GM23338 (cell line): Measurements from ENCODE around the gene EYA4. TPM values are rescaled to one million over a fixed set of nuclear protein-coding genes. Genes with fewer than 3 reads are reported as not detected.

ENCODE experiments used
- ATAC-seq: fragments of 200-7000 bp; cut with Tn5 transposase; 3 replicates; pipeline ENCODE4 v1.9.1; 2020
- DNase-seq: peaks from one replicate; pipeline ENCODE4 v3.0.0-alpha.2; 2015; ENCODE audit warnings: low spot score
- H2AFZ ChIP-seq: fragments of 200-600 bp; sonication (generic); 2 replicates; pipeline ENCODE4 v1.8.0; 2016; ENCODE audit warnings: antibody characterized with exemption, mild to moderate bottlenecking, moderate library complexity
- H3F3A ChIP-seq: fragments of 200-600 bp; sonication (generic); replicated peaks from 2 replicates; pipeline ENCODE4 v1.8.0; 2017; ENCODE audit warnings: antibody characterized with exemption, mixed run types, low read depth
- H3K27ac ChIP-seq: fragments of 200-600 bp; sonication (generic); 2 replicates; pipeline ENCODE4 v1.6.1; 2016; ENCODE audit warnings: low read depth
- H3K27me3 ChIP-seq: fragments of 200-600 bp; sonication (generic); 2 replicates; pipeline ENCODE4 v1.8.0; 2016; ENCODE audit warnings: mild to moderate bottlenecking, mixed run types, moderate library complexity; ENCODE audit not compliant: insufficient read depth
- H3K36me3 ChIP-seq: fragments of 200-600 bp; sonication (generic); 2 replicates; pipeline ENCODE4 v1.8.0; 2016; ENCODE audit warnings: mild to moderate bottlenecking; ENCODE audit not compliant: insufficient read depth
- H3K4me1 ChIP-seq: fragments of 200-600 bp; sonication (generic); 2 replicates; pipeline ENCODE4 v1.8.0; 2016; ENCODE audit warnings: mild to moderate bottlenecking, moderate library complexity; ENCODE audit not compliant: insufficient read depth
- H3K4me2 ChIP-seq: fragments of 200-600 bp; sonication (generic); 2 replicates; pipeline ENCODE4 v1.7.1; 2017; ENCODE audit warnings: mixed run types
- H3K4me3 ChIP-seq: fragments of 200-600 bp; sonication (generic); 2 replicates; pipeline ENCODE4 v1.6.1; 2016; ENCODE audit warnings: mixed run types
- H3K79me2 ChIP-seq: fragments of 200-600 bp; sonication (generic); replicated peaks from 2 replicates; pipeline ENCODE4 v1.8.0; 2017; ENCODE audit warnings: mild to moderate bottlenecking; ENCODE audit not compliant: insufficient read depth
- H3K9me2 ChIP-seq: fragments of 200-600 bp; sonication (generic); 2 replicates; pipeline ENCODE4 v1.8.0; 2017; ENCODE audit not compliant: insufficient read depth
- H4K20me1 ChIP-seq: fragments of 200-600 bp; sonication (generic); replicated peaks from 2 replicates; pipeline ENCODE4 v1.8.0; 2017; ENCODE audit warnings: mild to moderate bottlenecking; ENCODE audit not compliant: insufficient read depth
- H3K27ac Mint-ChIP-seq: 2 replicates; pipeline ENCODE4 v1.8.0; 2020; ENCODE audit warnings: inconsistent platforms, mild to moderate bottlenecking, moderate library complexity, mixed read lengths
- H3K27me3 Mint-ChIP-seq: 3 replicates; pipeline ENCODE4 v1.8.0; 2022; ENCODE audit warnings: low read depth, mild to moderate bottlenecking, moderate library complexity, mixed read lengths, inconsistent platforms; ENCODE audit not compliant: insufficient read depth, poor library complexity
- H3K36me3 Mint-ChIP-seq: 3 replicates; pipeline ENCODE4 v1.8.0; 2021; ENCODE audit warnings: low read depth, mild to moderate bottlenecking, inconsistent platforms, moderate library complexity, mixed read lengths
- H3K4me1 Mint-ChIP-seq: 3 replicates; pipeline ENCODE4 v1.8.0; 2020; ENCODE audit warnings: mild to moderate bottlenecking, inconsistent platforms, mixed read lengths
- H3K4me3 Mint-ChIP-seq: 3 replicates; pipeline ENCODE4 v1.8.0; 2021; ENCODE audit warnings: moderate library complexity, mild to moderate bottlenecking, inconsistent platforms, mixed read lengths
- H3K9me3 Mint-ChIP-seq: 3 replicates; pipeline ENCODE4 v1.8.0; 2020; ENCODE audit warnings: moderate library complexity, mild to moderate bottlenecking, inconsistent platforms, mixed read lengths
- CREB1 ChIP-seq: fragments of 250-450 bp; sonication (Bioruptor Pico); IDR thresholded peaks from 2 replicates; pipeline ENCODE4 v1.5.0; 2020; ENCODE audit warnings: low read depth, mild to moderate bottlenecking, moderate library complexity
- EZH2 ChIP-seq: fragments of 200-600 bp; sonication (generic); IDR thresholded peaks from one replicate; pipeline ENCODE4 v1.8.0; 2017; ENCODE audit warnings: antibody characterized with exemption, mild to moderate bottlenecking, low read depth; ENCODE audit not compliant: unreplicated experiment
- JUNB ChIP-seq: IDR thresholded peaks from one replicate; pipeline ENCODE4 v1.6.1; 2016; ENCODE audit warnings: antibody characterized with exemption; ENCODE audit not compliant: unreplicated experiment
- NANOG ChIP-seq: IDR thresholded peaks from 2 replicates; pipeline ENCODE4 v1.6.1; 2016; ENCODE audit warnings: antibody characterized with exemption, borderline replicate concordance
- STAT1 ChIP-seq: IDR thresholded peaks from one replicate; pipeline ENCODE4 v1.6.1; 2016; ENCODE audit warnings: antibody characterized with exemption; ENCODE audit not compliant: unreplicated experiment
- ZNF331 ChIP-seq: fragments of 250-450 bp; sonication (Bioruptor Pico); IDR thresholded peaks from 2 replicates; pipeline ENCODE4 v1.5.0; 2020; ENCODE audit warnings: low read depth, mild to moderate bottlenecking, moderate library complexity
- polyA plus RNA-seq: library from polyadenylated mRNA; unstranded; fragments of >200 nt; fragmentation: Nextera tagmentation; extraction: Ambion mirVana; gene quantifications from 2 replicates; pipeline ENCODE4 v1.2.1, GENCODE V29; 2016
- total RNA-seq: library from RNA; depleted of rRNA; stranded (reverse); fragments of >200 nt; shearing (Covaris generic); gene quantifications from 2 replicates; pipeline ENCODE4 v1.2.3, GENCODE V29; 2014
- TF ChIP-seq, protein P1 (sequence below), 2 experiments: fragments of 200-600 bp in 1 of 2; sonication (generic) in 1 of 2; conservative IDR thresholded peaks; 2 replicates each; pipeline versions ENCODE4 v1.5.1 to v1.6.1; 2016 to 2017; ENCODE audit warnings: antibody characterized with exemption in 2 of 2, low read depth in 2 of 2, mild to moderate bottlenecking in 2 of 2, moderate library complexity in 1 of 2
- TF ChIP-seq, protein P2 (sequence below): IDR thresholded peaks from one replicate; pipeline ENCODE4 v1.6.1; 2018; ENCODE audit warnings: antibody characterized with exemption; ENCODE audit not compliant: unreplicated experiment
- TF ChIP-seq, protein P3 (sequence below): fragments of 250-450 bp; sonication (Bioruptor Pico); IDR thresholded peaks from 2 replicates; pipeline ENCODE4 v1.5.0; 2020; ENCODE audit warnings: mild to moderate bottlenecking, moderate library complexity

Gene EYA4
- total and polyA plus RNA-seq, 2 experiments from 2014 or later: 0.05 to 0.21 TPM

DNA sequence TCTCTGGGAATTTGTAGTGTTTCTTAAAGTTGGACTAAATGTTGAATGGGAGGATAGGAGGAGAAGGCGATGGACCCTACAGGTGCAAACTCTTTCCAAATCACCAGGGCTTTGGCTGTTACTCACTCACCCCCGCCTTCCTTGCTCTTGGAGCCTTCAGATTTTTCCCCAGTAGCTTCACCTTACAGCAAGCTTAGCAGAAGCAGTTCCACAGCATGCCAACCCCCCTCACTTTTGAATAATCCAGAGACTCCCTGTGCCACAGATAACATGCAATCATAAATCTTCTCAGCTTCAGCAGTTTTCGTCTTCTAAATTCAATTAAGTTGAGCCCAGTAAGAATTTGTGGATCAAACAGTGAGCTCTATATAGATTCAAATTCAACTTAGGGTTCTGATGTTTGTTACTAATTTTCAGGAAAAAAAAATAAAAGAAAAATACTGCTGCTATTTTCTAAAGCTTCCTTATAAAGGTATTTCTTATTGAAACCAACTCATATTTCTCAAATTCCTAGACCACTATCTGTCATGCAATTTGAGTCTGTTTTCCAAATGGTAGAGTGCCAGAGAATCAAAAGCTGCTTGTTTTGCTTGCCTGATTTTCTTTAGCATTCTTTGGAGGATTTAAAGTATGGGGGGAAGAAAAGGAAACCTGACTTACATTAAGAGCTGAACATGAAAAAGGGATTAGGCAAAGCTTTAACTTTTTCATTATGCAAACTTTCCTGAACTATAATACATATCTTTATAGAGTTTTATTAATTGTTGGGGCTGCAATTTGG is 166.4 kb downstream of the EYA4 start:
- H3K79me2 ChIP-seq: no peaks in the 10 kb centered on the region

More for the DNA sequence above, 166.4 kb downstream of the EYA4 start:
- Mint-ChIP-seq H3K4me3 (no peak overlapping the region), H3K4me1 (peaks cover 20% of the 10 kb centered on the region), H3K27me3 (peaks cover 4% of the 10 kb centered on the region), H3K36me3 (no peaks in the 10 kb centered on the region), H3K9me3 (no peaks in the 10 kb centered on the region), H3K27ac (no peak overlapping the region)
- no peak overlapping the region for H2AFZ ChIP-seq
- DNase-seq: peak; percentile 11
- no peaks in the 10 kb centered on the region for H3K36me3 ChIP-seq
- H3K27me3 ChIP-seq: no peaks in the 10 kb centered on the region
- H3K4me3 ChIP-seq: no peak overlapping the region
- H3K4me2 ChIP-seq: no peak overlapping the region
- peak; percentile 49 for ATAC-seq
- no peak overlapping the region for H3K27ac ChIP-seq
- H3K4me1 ChIP-seq: peaks cover 17% of the 10 kb centered on the region
- no peaks in the 10 kb centered on the region for H3K9me2 ChIP-seq
- TF ChIP-seq JUNB (no peak), ZNF331 (no peak), STAT1 (no peak), EZH2 (no peak), NANOG (no peak), CREB1 (CRISPR knock-in tag) (no peak)
- TF ChIP-seq, protein P1, sequence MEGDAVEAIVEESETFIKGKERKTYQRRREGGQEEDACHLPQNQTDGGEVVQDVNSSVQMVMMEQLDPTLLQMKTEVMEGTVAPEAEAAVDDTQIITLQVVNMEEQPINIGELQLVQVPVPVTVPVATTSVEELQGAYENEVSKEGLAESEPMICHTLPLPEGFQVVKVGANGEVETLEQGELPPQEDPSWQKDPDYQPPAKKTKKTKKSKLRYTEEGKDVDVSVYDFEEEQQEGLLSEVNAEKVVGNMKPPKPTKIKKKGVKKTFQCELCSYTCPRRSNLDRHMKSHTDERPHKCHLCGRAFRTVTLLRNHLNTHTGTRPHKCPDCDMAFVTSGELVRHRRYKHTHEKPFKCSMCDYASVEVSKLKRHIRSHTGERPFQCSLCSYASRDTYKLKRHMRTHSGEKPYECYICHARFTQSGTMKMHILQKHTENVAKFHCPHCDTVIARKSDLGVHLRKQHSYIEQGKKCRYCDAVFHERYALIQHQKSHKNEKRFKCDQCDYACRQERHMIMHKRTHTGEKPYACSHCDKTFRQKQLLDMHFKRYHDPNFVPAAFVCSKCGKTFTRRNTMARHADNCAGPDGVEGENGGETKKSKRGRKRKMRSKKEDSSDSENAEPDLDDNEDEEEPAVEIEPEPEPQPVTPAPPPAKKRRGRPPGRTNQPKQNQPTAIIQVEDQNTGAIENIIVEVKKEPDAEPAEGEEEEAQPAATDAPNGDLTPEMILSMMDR (conservative IDR thresholded peaks at IDR 0.05; ENCODE audit: low read depth in 2 of 2): no peak
- TF ChIP-seq, protein P2, sequence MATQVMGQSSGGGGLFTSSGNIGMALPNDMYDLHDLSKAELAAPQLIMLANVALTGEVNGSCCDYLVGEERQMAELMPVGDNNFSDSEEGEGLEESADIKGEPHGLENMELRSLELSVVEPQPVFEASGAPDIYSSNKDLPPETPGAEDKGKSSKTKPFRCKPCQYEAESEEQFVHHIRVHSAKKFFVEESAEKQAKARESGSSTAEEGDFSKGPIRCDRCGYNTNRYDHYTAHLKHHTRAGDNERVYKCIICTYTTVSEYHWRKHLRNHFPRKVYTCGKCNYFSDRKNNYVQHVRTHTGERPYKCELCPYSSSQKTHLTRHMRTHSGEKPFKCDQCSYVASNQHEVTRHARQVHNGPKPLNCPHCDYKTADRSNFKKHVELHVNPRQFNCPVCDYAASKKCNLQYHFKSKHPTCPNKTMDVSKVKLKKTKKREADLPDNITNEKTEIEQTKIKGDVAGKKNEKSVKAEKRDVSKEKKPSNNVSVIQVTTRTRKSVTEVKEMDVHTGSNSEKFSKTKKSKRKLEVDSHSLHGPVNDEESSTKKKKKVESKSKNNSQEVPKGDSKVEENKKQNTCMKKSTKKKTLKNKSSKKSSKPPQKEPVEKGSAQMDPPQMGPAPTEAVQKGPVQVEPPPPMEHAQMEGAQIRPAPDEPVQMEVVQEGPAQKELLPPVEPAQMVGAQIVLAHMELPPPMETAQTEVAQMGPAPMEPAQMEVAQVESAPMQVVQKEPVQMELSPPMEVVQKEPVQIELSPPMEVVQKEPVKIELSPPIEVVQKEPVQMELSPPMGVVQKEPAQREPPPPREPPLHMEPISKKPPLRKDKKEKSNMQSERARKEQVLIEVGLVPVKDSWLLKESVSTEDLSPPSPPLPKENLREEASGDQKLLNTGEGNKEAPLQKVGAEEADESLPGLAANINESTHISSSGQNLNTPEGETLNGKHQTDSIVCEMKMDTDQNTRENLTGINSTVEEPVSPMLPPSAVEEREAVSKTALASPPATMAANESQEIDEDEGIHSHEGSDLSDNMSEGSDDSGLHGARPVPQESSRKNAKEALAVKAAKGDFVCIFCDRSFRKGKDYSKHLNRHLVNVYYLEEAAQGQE: no peak
- TF ChIP-seq, protein P3, sequence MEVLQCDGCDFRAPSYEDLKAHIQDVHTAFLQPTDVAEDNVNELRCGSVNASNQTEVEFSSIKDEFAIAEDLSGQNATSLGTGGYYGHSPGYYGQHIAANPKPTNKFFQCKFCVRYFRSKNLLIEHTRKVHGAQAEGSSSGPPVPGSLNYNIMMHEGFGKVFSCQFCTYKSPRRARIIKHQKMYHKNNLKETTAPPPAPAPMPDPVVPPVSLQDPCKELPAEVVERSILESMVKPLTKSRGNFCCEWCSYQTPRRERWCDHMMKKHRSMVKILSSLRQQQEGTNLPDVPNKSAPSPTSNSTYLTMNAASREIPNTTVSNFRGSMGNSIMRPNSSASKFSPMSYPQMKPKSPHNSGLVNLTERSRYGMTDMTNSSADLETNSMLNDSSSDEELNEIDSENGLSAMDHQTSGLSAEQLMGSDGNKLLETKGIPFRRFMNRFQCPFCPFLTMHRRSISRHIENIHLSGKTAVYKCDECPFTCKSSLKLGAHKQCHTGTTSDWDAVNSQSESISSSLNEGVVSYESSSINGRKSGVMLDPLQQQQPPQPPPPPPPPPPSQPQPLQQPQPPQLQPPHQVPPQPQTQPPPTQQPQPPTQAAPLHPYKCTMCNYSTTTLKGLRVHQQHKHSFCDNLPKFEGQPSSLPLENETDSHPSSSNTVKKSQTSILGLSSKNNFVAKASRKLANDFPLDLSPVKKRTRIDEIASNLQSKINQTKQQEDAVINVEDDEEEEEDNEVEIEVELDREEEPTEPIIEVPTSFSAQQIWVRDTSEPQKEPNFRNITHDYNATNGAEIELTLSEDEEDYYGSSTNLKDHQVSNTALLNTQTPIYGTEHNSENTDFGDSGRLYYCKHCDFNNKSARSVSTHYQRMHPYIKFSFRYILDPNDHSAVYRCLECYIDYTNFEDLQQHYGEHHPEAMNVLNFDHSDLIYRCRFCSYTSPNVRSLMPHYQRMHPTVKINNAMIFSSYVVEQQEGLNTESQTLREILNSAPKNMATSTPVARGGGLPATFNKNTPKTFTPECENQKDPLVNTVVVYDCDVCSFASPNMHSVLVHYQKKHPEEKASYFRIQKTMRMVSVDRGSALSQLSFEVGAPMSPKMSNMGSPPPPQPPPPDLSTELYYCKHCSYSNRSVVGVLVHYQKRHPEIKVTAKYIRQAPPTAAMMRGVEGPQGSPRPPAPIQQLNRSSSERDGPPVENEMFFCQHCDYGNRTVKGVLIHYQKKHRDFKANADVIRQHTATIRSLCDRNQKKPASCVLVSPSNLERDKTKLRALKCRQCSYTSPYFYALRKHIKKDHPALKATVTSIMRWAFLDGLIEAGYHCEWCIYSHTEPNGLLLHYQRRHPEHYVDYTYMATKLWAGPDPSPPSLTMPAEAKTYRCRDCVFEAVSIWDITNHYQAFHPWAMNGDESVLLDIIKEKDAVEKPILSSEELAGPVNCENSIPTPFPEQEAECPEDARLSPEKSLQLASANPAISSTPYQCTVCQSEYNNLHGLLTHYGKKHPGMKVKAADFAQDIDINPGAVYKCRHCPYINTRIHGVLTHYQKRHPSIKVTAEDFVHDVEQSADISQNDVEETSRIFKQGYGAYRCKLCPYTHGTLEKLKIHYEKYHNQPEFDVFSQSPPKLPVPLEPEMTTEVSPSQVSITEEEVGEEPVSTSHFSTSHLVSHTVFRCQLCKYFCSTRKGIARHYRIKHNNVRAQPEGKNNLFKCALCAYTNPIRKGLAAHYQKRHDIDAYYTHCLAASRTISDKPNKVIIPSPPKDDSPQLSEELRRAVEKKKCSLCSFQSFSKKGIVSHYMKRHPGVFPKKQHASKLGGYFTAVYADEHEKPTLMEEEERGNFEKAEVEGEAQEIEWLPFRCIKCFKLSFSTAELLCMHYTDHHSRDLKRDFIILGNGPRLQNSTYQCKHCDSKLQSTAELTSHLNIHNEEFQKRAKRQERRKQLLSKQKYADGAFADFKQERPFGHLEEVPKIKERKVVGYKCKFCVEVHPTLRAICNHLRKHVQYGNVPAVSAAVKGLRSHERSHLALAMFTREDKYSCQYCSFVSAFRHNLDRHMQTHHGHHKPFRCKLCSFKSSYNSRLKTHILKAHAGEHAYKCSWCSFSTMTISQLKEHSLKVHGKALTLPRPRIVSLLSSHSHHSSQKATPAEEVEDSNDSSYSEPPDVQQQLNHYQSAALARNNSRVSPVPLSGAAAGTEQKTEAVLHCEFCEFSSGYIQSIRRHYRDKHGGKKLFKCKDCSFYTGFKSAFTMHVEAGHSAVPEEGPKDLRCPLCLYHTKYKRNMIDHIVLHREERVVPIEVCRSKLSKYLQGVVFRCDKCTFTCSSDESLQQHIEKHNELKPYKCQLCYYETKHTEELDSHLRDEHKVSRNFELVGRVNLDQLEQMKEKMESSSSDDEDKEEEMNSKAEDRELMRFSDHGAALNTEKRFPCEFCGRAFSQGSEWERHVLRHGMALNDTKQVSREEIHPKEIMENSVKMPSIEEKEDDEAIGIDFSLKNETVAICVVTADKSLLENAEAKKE (CRISPR knock-in tag): no peak
- no peaks in the 10 kb centered on the region for H4K20me1 ChIP-seq
- H3F3A ChIP-seq: no peaks in the 10 kb centered on the region
